Endothelial cell of umbilical vein (primary cell): ENCODE data around the gene JUNB. TPM values are rescaled to one million over a fixed set of nuclear protein-coding genes. Genes with fewer than 3 reads are reported as not detected.

Experiments
- BruUV-seq: library from RNA; stranded (reverse); fragments of 400-500 nt; replicated peaks from 2 replicates; lab custom pipeline; 2021; lab: Mats Ljungman, UMichigan
- CTCF ChIA-PET: fragments of 300-600, 350-600 bp; sonication (Branson Sonifier 250); formaldehyde crosslinking; loops from one replicate; lab custom pipeline; 2021; ENCODE audit warnings: antibody characterized with exemption, inconsistent platforms; lab: Charles Lee
- POLR2A ChIA-PET: fragments of 300-600, 350-600 bp; sonication (Branson Sonifier 250); formaldehyde crosslinking; loops from one replicate; lab custom pipeline; 2021; ENCODE audit warnings: antibody characterized with exemption, inconsistent platforms; lab: Charles Lee
- DNase-seq: peaks from one replicate; pipeline ENCODE4 v3.0.0-alpha.2; 2011; ENCODE audit warnings: low read depth, low spot score
- FAIRE-seq: peaks from 2 replicates; lab custom pipeline; 2011; peaks lifted over from hg19 to GRCh38; lab: Jason Lieb, UNC
- H2AFZ ChIP-seq: 2 replicates; pipeline ENCODE4 v1.6.0; 2012; ENCODE audit warnings: low read depth, low read length, control low read depth, inconsistent platforms
- H3K27ac ChIP-seq: 2 replicates; pipeline ENCODE4 v1.5.1; 2011; ENCODE audit warnings: low read depth, mild to moderate bottlenecking, control low read depth, low read length, moderate library complexity; ENCODE audit not compliant: insufficient read depth
- H3K27me3 ChIP-seq, 2 experiments: 2 replicates each; pipeline versions ENCODE4 v1.6.0 to v1.6.1; 2011; ENCODE audit warnings: low read length in 2 of 2, mixed read lengths in 1 of 2; ENCODE audit not compliant: control insufficient read depth in 2 of 2, insufficient read depth in 2 of 2
- H3K36me3 ChIP-seq, 2 experiments: 2 replicates in 1 of 2; 3 replicates in 1 of 2; pipeline ENCODE4 v1.5.1; 2011; ENCODE audit warnings: low read length in 2 of 2, mild to moderate bottlenecking in 1 of 2, moderate library complexity in 1 of 2; ENCODE audit not compliant: control insufficient read depth in 2 of 2, insufficient read depth in 2 of 2; ENCODE audit errors: extremely low read depth in 1 of 2
- H3K4me1 ChIP-seq: 3 replicates; pipeline ENCODE4 v1.5.1; 2011; ENCODE audit warnings: mild to moderate bottlenecking, low read length; ENCODE audit not compliant: control insufficient read depth, insufficient read depth; ENCODE audit errors: extremely low read depth
- H3K4me2 ChIP-seq: 2 replicates; pipeline ENCODE4 v1.6.1; 2011; ENCODE audit warnings: low read length, control low read depth, mixed read lengths; ENCODE audit not compliant: insufficient read depth
- H3K4me3 ChIP-seq, 3 experiments: fragments of 200-600 bp in 1 of 3; sonication (generic), shearing (Covaris generic) in 1 of 3; replicated peaks in 1 of 3; 2 replicates each; pipeline ENCODE4 v1.5.1; 2011 to 2016; ENCODE audit warnings: control low read depth in 3 of 3, low read length in 3 of 3, mild to moderate bottlenecking in 2 of 3, inconsistent platforms in 1 of 3, low read depth in 1 of 3, moderate library complexity in 1 of 3; ENCODE audit not compliant: insufficient read depth in 1 of 3
- H3K79me2 ChIP-seq: 2 replicates; pipeline ENCODE4 v1.6.0; 2012; ENCODE audit warnings: low read length, inconsistent platforms; ENCODE audit not compliant: control insufficient read depth, insufficient read depth
- H3K9ac ChIP-seq: replicated peaks from 2 replicates; pipeline ENCODE3; 2011; ENCODE audit warnings: low read length, control low read depth; ENCODE audit not compliant: insufficient read depth; ENCODE audit errors: extremely low read depth
- H3K9me1 ChIP-seq: replicated peaks from 3 replicates; pipeline ENCODE4 v1.6.0; 2011; ENCODE audit warnings: mild to moderate bottlenecking, low read length; ENCODE audit not compliant: control insufficient read depth, insufficient read depth; ENCODE audit errors: extremely low read depth
- H3K9me3 ChIP-seq: replicated peaks from 2 replicates; pipeline ENCODE4 v1.5.1; 2012; ENCODE audit warnings: low read length, inconsistent platforms; ENCODE audit not compliant: control insufficient read depth, insufficient read depth
- H4K20me1 ChIP-seq: replicated peaks from 2 replicates; pipeline ENCODE3; 2011; ENCODE audit warnings: mild to moderate bottlenecking, low read length; ENCODE audit not compliant: control insufficient read depth, insufficient read depth; ENCODE audit errors: extremely low read depth
- CTCF ChIP-seq, 2 donors: IDR thresholded peaks; 1 replicate in 1 of 2; 2 replicates in 1 of 2; pipeline ENCODE4 v1.5.1; 2011; ENCODE audit warnings: low read length in 2 of 2, mild to moderate bottlenecking in 2 of 2, moderate library complexity in 2 of 2, control low read depth in 1 of 2, inconsistent platforms in 1 of 2, low read depth in 1 of 2; ENCODE audit not compliant: insufficient read depth in 1 of 2; ENCODE audit errors: extremely low read depth in 1 of 2
- EZH2 ChIP-seq: IDR thresholded peaks from 2 replicates; pipeline ENCODE4 v1.6.1; 2012; ENCODE audit warnings: borderline replicate concordance, low read depth, mild to moderate bottlenecking, moderate library complexity, low read length, inconsistent platforms; ENCODE audit not compliant: severe bottlenecking
- FOS ChIP-seq: IDR thresholded peaks from 2 replicates; pipeline ENCODE4 v1.6.1; 2011; ENCODE audit warnings: mild to moderate bottlenecking, low read length, moderate library complexity, borderline replicate concordance; ENCODE audit not compliant: insufficient read depth
- MYC ChIP-seq: IDR thresholded peaks from one replicate; pipeline ENCODE4 v1.6.1; 2011; ENCODE audit warnings: mild to moderate bottlenecking, low read depth, low read length
- POLR2A ChIP-seq: IDR thresholded peaks from 2 replicates; pipeline ENCODE4 v1.6.1; 2012; ENCODE audit warnings: low read depth, mild to moderate bottlenecking, control low read depth, low read length
- dilution Hi-C: fragments of 300-500 bp; cut with MboI; formaldehyde crosslinking; loops from one replicate; pipeline ENCODE4 v1.15.0; 2019; ENCODE audit warnings: low sequenced_read_pairs; ENCODE audit not compliant: extremely low pct_ligation_motif_present
- intact Hi-C: fragments of 100-400 bp; cut with micrococcal nuclease; formaldehyde crosslinking; loops from one replicate; pipeline ENCODE4 v1.10.0; 2022
- polyA plus RNA-seq, 4 experiments: library from polyadenylated mRNA; depleted of rRNA in 3 of 4; stranded (reverse) in 3 of 4; unstranded in 1 of 4; fragments of >200 nt; gene quantifications; 2 replicates each; pipeline versions ENCODE4 v1.2.1 to v1.2.3, GENCODE V29; 2011 to 2012; ENCODE audit warnings: missing spikeins in 1 of 4
- total RNA-seq: library from RNA; stranded (reverse); gene quantifications from 2 replicates; pipeline ENCODE4 v1.2.3, GENCODE V29; 2021

The JUNB gene
- total and polyA plus RNA-seq, 2 donors (not counting 3 experiments of a cell fraction or from before 2014, with no cell fraction given): 22.8 to 74.4 TPM

- H3K9ac ChIP-seq: no peak within 1 kb of the TSS
- peaks cover 50 to 62% of the 10 kb centered on the region in 2 experiments for H3K27me3 ChIP-seq
- no peak within 1 kb of the TSS for H3K27ac ChIP-seq
- dilution Hi-C loops: no loop called here
- no peaks in the 10 kb centered on the region for H3K36me3 ChIP-seq
- H3K4me2 ChIP-seq: no peak within 1 kb of the TSS
- FAIRE-seq (no peak), DNase-seq (no peak)
- POLR2A ChIA-PET: no interaction called here
- intact Hi-C loops: no loop called here
- H2AFZ ChIP-seq: no peak within 1 kb of the TSS
- H3K9me3 ChIP-seq: no peaks in the 10 kb centered on the region
- H3K4me1 ChIP-seq: no peaks in the 10 kb centered on the region
- H3K9me1 ChIP-seq: no peaks in the 10 kb centered on the region
- no peaks in the 10 kb centered on the region for H3K79me2 ChIP-seq
- CTCF ChIA-PET: interaction anchor here (1.0 to 1.8 kb wide), 5 partner anchors 10 to 68 kb away, joined by 3 to 5 read pairs (median 4); no protein-coding TSS in a partner anchor
- TF ChIP-seq FOS: no peak
- peak; percentile 79 for TF ChIP-seq EZH2
- TF ChIP-seq POLR2A: no peak
- no peak for TF ChIP-seq MYC
- no peak for TF ChIP-seq CTCF (IDR thresholded peaks at IDR 0.05; ENCODE audit: extremely low read depth in 1 of 2, insufficient read depth in 1 of 2, low read depth in 1 of 2, low read length in 2 of 2)
- H4K20me1 ChIP-seq: no peaks in the 10 kb centered on the region
- peak within 1 kb of the TSS in 1 of 3 experiments; percentile 22 for H3K4me3 ChIP-seq
- BruUV-seq: no TSS peak
Measured at GRCh38 chr19:12834566-12834943, 43.3 kb downstream of the JUNB start, which contains the start of gene RTBDN. Gene RTBDN, minus strand, starts transcription at chr19:12834579. Its CDS starts 4,600 bp downstream, at chr19:12829979.
